OCI-LY7 (cell line): ENCODE measurements around the gene PRSS1.

ENCODE experiments used
- EZH2phosphoT487 ChIP-seq: fragments of 200-600 bp; sonication (generic); IDR thresholded peaks from 2 replicates; pipeline ENCODE4 v1.6.1; 2018; ENCODE audit warnings: low read depth, borderline replicate concordance, mild to moderate bottlenecking, mixed run types, antibody characterized with exemption, low read length, moderate library complexity, mixed read lengths
- TF ChIP-seq, protein P1 (sequence below): fragments of 200-600 bp; sonication (generic); conservative IDR thresholded peaks from 2 replicates; pipeline ENCODE4 v1.5.1; 2014; ENCODE audit warnings: mild to moderate bottlenecking, antibody characterized with exemption, low read length, moderate library complexity, mixed read lengths

DNA sequence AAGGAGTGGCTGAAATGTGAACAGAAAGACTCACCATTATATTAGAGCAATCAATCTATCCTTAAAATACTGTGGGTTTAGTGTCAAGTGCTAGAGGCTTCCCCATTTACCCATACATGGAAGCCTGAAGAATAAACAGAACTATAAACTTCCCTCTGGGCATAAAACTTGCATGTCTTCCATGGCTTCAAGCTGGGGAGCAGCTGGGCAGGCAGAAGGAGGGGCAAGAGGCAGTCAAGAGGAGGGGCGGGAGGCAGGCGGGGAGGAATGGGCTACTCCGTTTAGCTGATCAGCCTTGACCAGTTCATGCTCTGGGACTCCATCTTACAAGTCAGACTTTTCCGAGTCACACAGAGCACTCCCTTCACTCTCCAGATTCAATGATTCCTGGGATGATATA is 3.5 kb upstream of the PRSS1 start:
- TF ChIP-seq, protein P1, sequence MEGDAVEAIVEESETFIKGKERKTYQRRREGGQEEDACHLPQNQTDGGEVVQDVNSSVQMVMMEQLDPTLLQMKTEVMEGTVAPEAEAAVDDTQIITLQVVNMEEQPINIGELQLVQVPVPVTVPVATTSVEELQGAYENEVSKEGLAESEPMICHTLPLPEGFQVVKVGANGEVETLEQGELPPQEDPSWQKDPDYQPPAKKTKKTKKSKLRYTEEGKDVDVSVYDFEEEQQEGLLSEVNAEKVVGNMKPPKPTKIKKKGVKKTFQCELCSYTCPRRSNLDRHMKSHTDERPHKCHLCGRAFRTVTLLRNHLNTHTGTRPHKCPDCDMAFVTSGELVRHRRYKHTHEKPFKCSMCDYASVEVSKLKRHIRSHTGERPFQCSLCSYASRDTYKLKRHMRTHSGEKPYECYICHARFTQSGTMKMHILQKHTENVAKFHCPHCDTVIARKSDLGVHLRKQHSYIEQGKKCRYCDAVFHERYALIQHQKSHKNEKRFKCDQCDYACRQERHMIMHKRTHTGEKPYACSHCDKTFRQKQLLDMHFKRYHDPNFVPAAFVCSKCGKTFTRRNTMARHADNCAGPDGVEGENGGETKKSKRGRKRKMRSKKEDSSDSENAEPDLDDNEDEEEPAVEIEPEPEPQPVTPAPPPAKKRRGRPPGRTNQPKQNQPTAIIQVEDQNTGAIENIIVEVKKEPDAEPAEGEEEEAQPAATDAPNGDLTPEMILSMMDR = no peak
- TF ChIP-seq EZH2phosphoT487 = no peak
